Vagina (tissue), 2 donors: ENCODE results near the gene HOXB3. TPM values are rescaled to one million over a fixed set of nuclear protein-coding genes. Genes with fewer than 3 reads are reported as not detected.
A peak's percentile ranks its signal among the peaks of the same experiment; 100 is the strongest.

Experiments
- DNase-seq, 2 donors: peaks; one replicate each; pipeline ENCODE4 v3.0.0-alpha.2; 2017; ENCODE audit errors: extremely low spot score in 2 of 2
- H3K27ac ChIP-seq: fragments of 200-600 bp; sonication (generic); one replicate; pipeline ENCODE4 v1.5.1; 2019
- H3K27me3 ChIP-seq: fragments of 200-600 bp; sonication (generic); one replicate; pipeline ENCODE4 v1.5.1; 2019
- H3K36me3 ChIP-seq, 2 donors: fragments of 200-600 bp; sonication (generic); one replicate each; pipeline ENCODE4 v1.5.1; 2017 to 2019
- H3K4me1 ChIP-seq: fragments of 200-600 bp; sonication (generic); one replicate; pipeline ENCODE4 v1.5.1; 2019
- H3K4me3 ChIP-seq, 2 donors: fragments of 200-600 bp; sonication (generic); 1 replicate in 1 of 2; 2 replicates in 1 of 2; pipeline ENCODE4 v1.5.1; 2016 to 2019
- H3K9me3 ChIP-seq: fragments of 200-600 bp; sonication (generic); one replicate; pipeline ENCODE4 v1.5.1; 2019
- CTCF ChIP-seq, 3 experiments: fragments of 450-650 bp in 2 of 3; fragments of 200-600 bp in 1 of 3; sonication (generic) in 1 of 3; IDR thresholded peaks; one replicate each; pipeline ENCODE4 v1.5.1; 2017 to 2019; ENCODE audit warnings: antibody characterized with exemption in 3 of 3, mild to moderate bottlenecking in 2 of 3, moderate library complexity in 2 of 3
- POLR2A ChIP-seq, 2 donors: fragments of 450-650 bp; IDR thresholded peaks; one replicate each; pipeline ENCODE4 v1.6.1; 2017; ENCODE audit warnings: antibody characterized with exemption in 2 of 2, mild to moderate bottlenecking in 2 of 2, moderate library complexity in 2 of 2
- POLR2AphosphoS5 ChIP-seq, 2 donors: sonication (generic); formaldehyde crosslinking; IDR thresholded peaks; one replicate each; pipeline ENCODE4 v1.9.0; 2017; ENCODE audit warnings: antibody characterized with exemption in 2 of 2, mild to moderate bottlenecking in 2 of 2, low read depth in 1 of 2; ENCODE audit not compliant: insufficient read depth in 1 of 2
- intact Hi-C: fragments of 100-400 bp; cut with DNase I; formaldehyde crosslinking; loops from one replicate; pipeline ENCODE4 v1.15.1; 2023
- total RNA-seq: library from RNA; depleted of rRNA; stranded (reverse); fragments of >200 nt; gene quantifications from one replicate; pipeline ENCODE4 v1.2.3, GENCODE V29; 2016

Gene HOXB3
- total RNA-seq, 1 donor from 2014 or later = 17.7 TPM

GRCh38 chr17:48624544-48625494 is 34.8 kb upstream of the HOXB3 start:
- TF ChIP-seq POLR2A (IDR thresholded peaks at IDR 0.05) (no peak), POLR2AphosphoS5 (IDR thresholded peaks at IDR 0.05; ENCODE audit: insufficient read depth in 1 of 2, low read depth in 1 of 2) (no peak), CTCF (IDR thresholded peaks at IDR 0.05) (no peak)
- Histone ChIP-seq H3K27ac (no peak overlapping the region), H3K4me3 (peak overlapping the region; percentile 35 to 42), H3K9me3 (no peaks in the 10 kb centered on the region), H3K27me3 (peaks cover 13% of the 10 kb centered on the region), H3K36me3 (no peaks in the 10 kb centered on the region), H3K4me1 (peaks cover 25% of the 10 kb centered on the region)
- DNase-seq = no peak
- intact Hi-C loops = no loop called here

DNA sequence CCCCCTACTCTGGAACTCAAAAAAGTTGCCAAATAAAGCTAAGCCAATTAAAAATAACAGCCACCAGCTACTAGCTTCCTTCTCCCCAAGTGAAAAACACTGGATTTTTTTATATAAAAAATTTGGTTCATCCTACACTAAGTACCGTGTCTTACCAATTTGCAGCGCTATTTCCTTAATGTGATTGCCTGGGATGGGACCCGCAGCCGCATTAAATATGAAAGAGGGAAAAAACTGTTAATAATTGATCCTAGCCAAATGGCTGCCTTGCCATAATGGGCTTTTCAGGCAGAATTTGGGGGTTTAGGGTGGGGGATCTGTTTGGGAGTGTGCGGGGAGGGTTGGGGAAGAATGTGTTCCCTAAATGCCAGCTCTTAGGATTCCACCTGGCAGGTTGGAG is 34.1 kb upstream of the HOXB3 start:
- Histone ChIP-seq H3K27me3 (peaks cover 13% of the 10 kb centered on the region), H3K36me3 (no peaks in the 10 kb centered on the region), H3K9me3 (no peaks in the 10 kb centered on the region), H3K27ac (no peak overlapping the region), H3K4me1 (peaks cover 25% of the 10 kb centered on the region), H3K4me3 (no peak overlapping the region)
- no peak for DNase-seq
- intact Hi-C loops = no loop called here
- TF ChIP-seq CTCF (IDR thresholded peaks at IDR 0.05) (no peak), POLR2AphosphoS5 (IDR thresholded peaks at IDR 0.05; ENCODE audit: insufficient read depth in 1 of 2, low read depth in 1 of 2) (no peak), POLR2A (IDR thresholded peaks at IDR 0.05) (no peak)

- peaks cover 13% of the 10 kb centered on the region for H3K27me3 ChIP-seq
- H3K36me3 ChIP-seq = no peaks in the 10 kb centered on the region
- H3K9me3 ChIP-seq = no peaks in the 10 kb centered on the region
- H3K27ac ChIP-seq = no peak overlapping the region
- H3K4me1 ChIP-seq = peaks cover 25% of the 10 kb centered on the region
- DNase-seq = no peak
- intact Hi-C loops = no loop called here
- no peak overlapping the region for H3K4me3 ChIP-seq
- TF ChIP-seq POLR2A (IDR thresholded peaks at IDR 0.05) (no peak), CTCF (IDR thresholded peaks at IDR 0.05) (no peak), POLR2AphosphoS5 (IDR thresholded peaks at IDR 0.05; ENCODE audit: insufficient read depth in 1 of 2, low read depth in 1 of 2) (no peak)
Observed at GRCh38 chr17:48623583-48623982, 33.5 kb upstream of the HOXB3 start.

- intact Hi-C loops = no loop called here
- H3K4me1 ChIP-seq = peaks cover 30% of the 10 kb centered on the region
- no peaks in the 10 kb centered on the region for H3K9me3 ChIP-seq
- H3K27me3 ChIP-seq = peaks cover 13% of the 10 kb centered on the region
- H3K4me3 ChIP-seq = no peak overlapping the region
- TF ChIP-seq POLR2AphosphoS5 (IDR thresholded peaks at IDR 0.05; ENCODE audit: insufficient read depth in 1 of 2, low read depth in 1 of 2) (no peak), POLR2A (IDR thresholded peaks at IDR 0.05) (no peak), CTCF (IDR thresholded peaks at IDR 0.05) (no peak)
- DNase-seq = no peak
- no peaks in the 10 kb centered on the region for H3K36me3 ChIP-seq
- H3K27ac ChIP-seq = no peak overlapping the region
Observed at GRCh38 chr17:48622857-48623256, 32.8 kb upstream of the HOXB3 start.
